GM12874 (cell line): Measurements from ENCODE around the gene SEPTIN5.
A peak's percentile ranks its signal among the peaks of the same experiment; 100 is the strongest.

Experiments
- CTCF ChIP-seq: IDR thresholded peaks from 2 replicates; pipeline ENCODE4 v1.5.1; 2011; ENCODE audit warnings: low read depth, mild to moderate bottlenecking, control low read depth, low read length, moderate library complexity; ENCODE audit not compliant: insufficient read depth

SEPTIN5 gene

GRCh38 chr22:19678949-19679521 is 35.3 kb upstream of the SEPTIN5 start:
- no peak for TF ChIP-seq CTCF

- TF ChIP-seq CTCF = peak; percentile 79
Measured at GRCh38 chr22:19679522-19680101, 34.7 kb upstream of the SEPTIN5 start.

GRCh38 chr22:19680287-19680881 is 33.9 kb upstream of the SEPTIN5 start:
- TF ChIP-seq CTCF = no peak

GRCh38 chr22:19680911-19681862 is 33.1 kb upstream of the SEPTIN5 start:
- TF ChIP-seq CTCF = no peak

- no peak for TF ChIP-seq CTCF
Measured at GRCh38 chr22:19681863-19682245, 32.4 kb upstream of the SEPTIN5 start.

GRCh38 chr22:19686946-19687345 is 27.4 kb upstream of the SEPTIN5 start:
- no peak for TF ChIP-seq CTCF
